ENCODE measurements around the gene RNF183.
A peak's percentile ranks its signal among the peaks of the same experiment; 100 is the strongest.

RNF183 gene

DNA sequence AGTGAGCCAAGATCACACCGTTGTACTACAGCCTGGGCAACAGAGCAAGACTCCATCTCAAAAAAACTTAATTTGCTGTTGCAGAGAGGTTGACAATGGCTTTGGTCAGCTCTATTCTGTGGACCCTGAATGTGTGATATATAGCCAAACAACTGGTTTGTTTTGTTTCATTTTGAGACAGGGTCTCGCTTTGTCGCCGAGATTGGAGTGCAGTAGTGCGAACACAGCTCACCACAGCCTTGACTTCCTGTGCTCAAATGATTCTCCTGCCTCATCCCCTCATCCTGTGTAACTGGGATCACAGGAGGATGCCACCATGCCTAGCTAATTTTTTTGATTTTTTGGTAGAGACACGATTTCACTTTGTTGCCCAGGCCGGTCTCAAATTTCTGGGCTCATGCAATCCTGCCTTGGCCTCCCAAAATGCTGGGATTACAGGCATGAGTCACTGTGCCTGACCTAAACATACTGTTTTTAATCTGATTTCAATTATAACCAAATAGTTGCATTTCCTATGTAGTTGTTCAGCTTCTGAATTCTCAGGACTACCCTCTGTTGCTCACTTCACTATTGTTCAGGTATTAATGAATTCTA lies 9.8 kb downstream of the RNF183 start:
- H3K27ac ChIP-seq, result no peak overlapping the region
- TF ChIP-seq CTCF (conservative IDR thresholded peaks at IDR 0.05) (no peak), ZFX (IDR thresholded peaks at IDR 0.05) (no peak)

DNA sequence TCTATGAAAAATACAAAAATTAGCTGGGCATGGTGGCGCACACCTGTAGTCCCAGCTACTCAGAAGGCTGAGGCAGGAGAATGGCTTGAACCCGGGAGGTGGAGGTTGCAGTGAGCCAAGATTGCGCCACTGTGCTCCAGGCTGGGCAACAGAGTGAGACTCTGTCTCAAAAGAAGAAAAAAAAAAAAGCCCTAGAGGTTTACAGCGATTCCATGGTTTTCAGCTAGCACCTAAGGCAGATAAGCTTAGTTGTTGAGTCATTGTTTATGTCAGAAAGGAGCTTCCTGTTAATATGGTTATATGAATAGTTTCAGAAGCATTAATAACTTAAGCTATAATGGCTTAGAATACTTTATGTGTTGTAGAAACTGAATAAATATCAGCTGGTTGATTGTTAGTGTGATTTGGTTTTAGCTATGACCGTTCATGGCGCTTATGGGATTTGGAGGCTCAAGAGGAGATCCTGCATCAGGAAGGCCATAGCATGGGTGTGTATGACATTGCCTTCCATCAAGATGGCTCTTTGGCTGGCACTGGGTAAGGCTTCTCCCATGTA lies 13.0 kb downstream of the RNF183 start:
- TF ChIP-seq ZFX (IDR thresholded peaks at IDR 0.05) (no peak), CTCF (conservative IDR thresholded peaks at IDR 0.05) (no peak)
- no peak overlapping the region for H3K27ac ChIP-seq

- no peak overlapping the region for H3K27ac ChIP-seq
- TF ChIP-seq CTCF (conservative IDR thresholded peaks at IDR 0.05) (no peak), ZFX (IDR thresholded peaks at IDR 0.05) (no peak)
Observed at GRCh38 chr9:113289091-113289490, 14.1 kb downstream of the RNF183 start.

DNA sequence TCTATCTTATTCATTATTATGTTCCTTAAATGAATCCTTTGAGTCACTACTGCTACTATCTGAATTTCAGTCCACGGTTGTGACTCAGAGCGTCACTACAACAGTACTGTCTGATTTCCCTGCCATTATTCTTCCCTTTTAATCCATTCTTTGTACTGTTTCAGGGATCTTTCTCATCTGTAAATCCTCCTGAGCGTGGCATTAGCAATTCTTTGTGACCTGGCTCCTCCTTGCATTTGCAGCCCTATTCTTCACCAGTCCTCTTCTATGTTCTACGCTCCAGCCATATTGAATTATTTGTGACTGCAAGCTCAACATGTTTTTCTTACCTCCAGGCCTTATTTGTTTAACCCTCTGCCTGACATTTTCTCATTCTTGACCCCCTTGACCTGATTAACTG lies 21.8 kb downstream of the RNF183 start:
- no peak overlapping the region for H3K27ac ChIP-seq
- TF ChIP-seq CTCF (conservative IDR thresholded peaks at IDR 0.05), result no peak
- TF ChIP-seq ZFX (IDR thresholded peaks at IDR 0.05), result no peak

DNA sequence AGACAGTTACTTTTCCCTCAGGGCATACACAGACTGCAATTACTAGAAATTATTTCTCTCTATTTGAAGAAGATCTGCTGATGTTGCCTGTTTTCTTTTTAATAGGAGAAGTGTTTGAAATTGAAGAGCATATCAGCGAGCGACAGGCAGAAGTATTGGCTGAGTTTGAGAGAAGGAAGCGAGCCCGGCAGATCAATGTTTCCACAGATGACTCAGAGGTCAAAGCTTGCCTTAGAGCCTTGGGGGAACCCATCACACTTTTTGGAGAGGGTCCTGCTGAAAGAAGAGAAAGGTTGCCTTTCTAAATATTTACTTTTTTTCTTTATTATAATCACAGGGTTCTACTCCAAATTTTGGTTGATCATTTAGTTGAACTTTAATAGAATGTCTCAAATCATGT lies 24.3 kb downstream of the RNF183 start:
- TF ChIP-seq ZFX (IDR thresholded peaks at IDR 0.05) (no peak), CTCF (conservative IDR thresholded peaks at IDR 0.05) (no peak)
- no peak overlapping the region for H3K27ac ChIP-seq

DNA sequence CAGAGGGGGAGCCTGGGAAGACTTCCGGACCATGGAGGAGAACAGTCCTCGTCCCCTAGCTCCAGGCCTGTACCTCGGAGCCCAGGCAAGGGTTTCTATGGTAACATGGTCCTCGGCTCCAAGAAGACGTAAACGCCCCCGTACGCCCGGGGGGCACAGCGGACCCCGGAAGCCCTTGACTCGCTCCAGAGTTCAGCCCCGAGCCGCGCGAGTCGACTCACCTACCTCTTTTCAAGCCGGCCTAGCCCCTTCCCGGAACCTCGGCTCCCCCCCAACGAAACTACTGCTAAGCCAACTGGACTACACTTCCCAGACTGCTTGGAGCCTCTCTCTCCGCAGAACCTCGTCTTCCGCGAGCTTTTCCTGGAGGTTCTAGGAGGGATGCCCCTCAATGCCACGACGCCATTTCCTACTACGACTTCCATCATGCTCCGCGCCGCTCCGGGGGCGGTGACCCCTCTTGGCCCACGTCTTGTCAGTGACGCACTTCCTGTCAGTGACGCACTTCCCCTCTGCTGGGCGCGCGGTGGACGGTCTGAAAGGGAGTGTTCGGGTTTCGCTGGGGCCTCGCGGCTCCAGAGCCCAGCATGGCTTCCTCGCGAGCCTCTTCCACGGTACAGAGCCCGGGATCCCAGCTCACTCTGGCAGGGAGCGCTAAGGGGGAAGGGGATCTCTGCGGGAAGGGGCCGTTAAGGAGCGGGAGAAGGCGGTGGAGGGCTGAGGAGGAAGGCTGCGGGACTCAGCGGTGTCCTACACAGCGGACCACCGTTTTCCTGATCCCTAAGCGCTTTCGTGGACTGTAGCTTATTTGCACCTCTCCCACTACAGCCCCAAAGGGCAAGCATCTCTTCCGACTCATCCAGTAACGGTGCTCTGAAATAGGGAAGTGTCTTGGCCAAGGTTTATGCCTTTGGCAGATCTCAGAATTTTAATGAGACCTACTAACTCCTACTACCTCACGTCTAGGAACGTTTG lies 27.7 kb downstream of the RNF183 start, which contains the start of the genes CDC26 and PRPF4:
Gene CDC26 (minus strand): TSS at position 416 of the 975 bp plus-strand sequence. CDS start 3,065 bp downstream, outside the sequence.
Gene PRPF4 (plus strand): TSS at position 502 of the 975 bp plus-strand sequence. CDS start 86 bp downstream, at position 588.
- H3K27ac ChIP-seq, result peak within 1 kb of the TSS; percentile 88
- TF ChIP-seq ZFX (IDR thresholded peaks at IDR 0.05), result peak; percentile 50; the same call in 1 of the 2 replicates
- TF ChIP-seq CTCF (conservative IDR thresholded peaks at IDR 0.05), result no peak

All from C4-2B (cell line).